ENCODE data around the gene CYP24A1.

CYP24A1 gene

DNA sequence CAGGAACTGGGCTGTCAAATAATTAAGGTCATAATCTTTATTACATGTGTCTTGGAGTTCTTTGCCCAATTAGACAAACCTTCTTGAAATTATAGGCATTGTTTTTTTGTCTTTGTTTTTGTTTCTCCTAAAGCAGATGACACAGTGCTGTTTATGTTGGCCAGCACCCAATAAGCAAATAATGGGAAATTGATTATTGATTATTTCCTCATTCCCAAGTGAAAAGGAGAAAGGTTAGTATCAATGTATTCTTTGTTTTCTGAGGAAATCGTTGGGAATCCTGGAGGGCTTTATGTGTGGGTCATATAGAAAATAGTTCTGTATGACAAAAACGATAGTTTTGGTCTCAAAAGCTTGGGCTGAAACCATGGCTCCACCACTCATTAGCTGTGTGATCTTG lies 4.5 kb upstream of the CYP24A1 start:
- H3K27me3 ChIP-seq (ENCODE audit: low read depth) = peaks cover 25% of the 10 kb centered on the region
- H3K4me3 ChIP-seq = no peak overlapping the region
- no peaks in the 10 kb centered on the region for H3K9me3 ChIP-seq

DNA sequence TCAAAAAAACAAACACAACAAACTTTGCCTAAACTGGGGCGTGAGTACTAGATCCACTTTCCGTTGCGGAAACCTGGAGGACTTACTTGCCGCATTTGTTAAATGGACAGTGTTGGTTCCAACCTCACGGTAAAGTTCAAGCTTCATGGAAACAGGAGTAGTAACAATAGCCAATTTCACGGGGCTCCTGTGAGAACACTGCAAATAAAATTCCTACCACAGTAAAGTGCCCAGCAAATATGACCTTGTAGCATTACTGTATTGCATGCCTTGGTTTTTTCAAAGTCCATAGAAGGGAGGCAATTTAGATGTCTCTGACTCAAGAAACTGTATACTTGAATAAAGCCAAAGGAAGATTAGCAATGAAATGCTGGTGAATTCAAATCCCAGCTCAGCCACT lies 3.6 kb upstream of the CYP24A1 start:
- Histone ChIP-seq H3K4me1 (no peaks in the 10 kb centered on the region), H3K4me3 (no peak overlapping the region), H3K36me3 (replicated peaks) (no peaks in the 10 kb centered on the region), H3K27me3 (ENCODE audit: low read depth) (peaks cover 34% of the 10 kb centered on the region), H3K9me3 (no peaks in the 10 kb centered on the region)
- in situ Hi-C loops (cut with MboI; ENCODE audit: low sequenced_read_pairs) = no loop called here
- no peak for DNase-seq (ENCODE audit: low spot score in 2 of 2)

More for the DNA sequence above, 4.5 kb upstream of the CYP24A1 start:
- Histone ChIP-seq H3K4me1 (no peaks in the 10 kb centered on the region), H3K36me3 (replicated peaks) (no peaks in the 10 kb centered on the region)
- in situ Hi-C loops (cut with MboI; ENCODE audit: low sequenced_read_pairs) = no loop called here
- DNase-seq (ENCODE audit: low spot score in 2 of 2) = no peak

DNA sequence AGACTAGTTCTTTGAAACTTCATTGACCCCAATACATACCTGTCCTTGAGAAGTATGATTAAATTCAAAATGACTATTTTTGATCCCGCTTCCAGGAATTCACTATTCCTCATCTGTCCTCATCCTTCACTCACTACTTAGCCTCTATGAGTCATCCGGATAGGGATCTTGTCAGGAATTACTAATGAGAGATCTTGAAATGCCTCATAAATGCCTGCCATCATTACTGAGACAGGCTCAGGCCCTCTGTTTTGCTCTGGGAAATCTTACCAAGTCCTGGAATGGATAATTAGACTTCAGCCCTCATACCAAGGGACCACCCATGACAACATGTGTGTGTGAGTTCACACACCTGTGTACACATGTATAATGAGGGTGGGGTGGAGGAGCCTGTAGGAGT lies 2.8 kb upstream of the CYP24A1 start:
- Histone ChIP-seq H3K4me1 (no peaks in the 10 kb centered on the region), H3K27me3 (ENCODE audit: low read depth) (peaks cover 42% of the 10 kb centered on the region), H3K9me3 (no peaks in the 10 kb centered on the region), H3K4me3 (no peak overlapping the region), H3K36me3 (replicated peaks) (no peaks in the 10 kb centered on the region)
- DNase-seq (ENCODE audit: low spot score in 2 of 2) = no peak
- in situ Hi-C loops (cut with MboI; ENCODE audit: low sequenced_read_pairs) = no loop called here

DNA sequence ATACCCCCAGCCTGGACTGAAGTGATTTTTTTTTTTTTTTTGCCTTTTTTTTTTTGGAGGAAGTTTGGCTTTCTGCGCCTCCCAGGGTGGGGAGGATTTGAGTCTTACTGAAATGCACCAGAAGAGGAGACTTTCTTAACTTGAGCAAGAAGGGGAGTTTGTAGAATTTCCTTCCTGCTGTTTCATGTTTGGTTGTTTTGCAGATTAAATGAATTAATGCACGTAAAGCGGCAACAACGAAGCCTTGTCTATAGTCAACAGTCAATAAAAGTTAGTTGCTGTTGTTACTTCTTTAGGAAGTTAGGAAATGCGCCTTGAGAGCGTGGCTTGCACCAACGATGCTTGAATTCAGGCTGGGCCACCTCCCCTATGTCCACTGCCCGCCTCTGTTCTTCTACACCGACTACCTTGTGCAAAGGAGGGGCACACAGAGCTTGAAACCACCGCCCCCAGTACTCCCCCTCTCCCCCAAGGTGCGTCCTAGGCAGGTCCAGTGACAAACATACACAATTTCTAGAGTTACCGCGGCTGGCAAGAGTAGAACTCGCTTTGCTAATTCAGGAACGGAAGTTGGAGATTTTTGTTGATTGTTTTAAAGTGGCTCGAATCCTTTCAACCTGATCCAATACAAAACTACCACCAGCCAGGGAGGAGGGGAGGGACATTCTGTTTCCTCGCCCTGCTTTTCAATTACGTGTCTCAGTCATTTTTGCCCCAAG lies 830 bp upstream of the CYP24A1 start:
- H3K9me3 ChIP-seq = no peaks in the 10 kb centered on the region
- in situ Hi-C loops (cut with MboI; ENCODE audit: low sequenced_read_pairs) = no loop called here
- DNase-seq (ENCODE audit: low spot score in 2 of 2) = no peak
- no peaks in the 10 kb centered on the region for H3K4me1 ChIP-seq
- no peaks in the 10 kb centered on the region for H3K36me3 ChIP-seq (replicated peaks)
- H3K4me3 ChIP-seq = no peak overlapping the region
- H3K27me3 ChIP-seq (ENCODE audit: low read depth) = peaks cover 58% of the 10 kb centered on the region

DNA sequence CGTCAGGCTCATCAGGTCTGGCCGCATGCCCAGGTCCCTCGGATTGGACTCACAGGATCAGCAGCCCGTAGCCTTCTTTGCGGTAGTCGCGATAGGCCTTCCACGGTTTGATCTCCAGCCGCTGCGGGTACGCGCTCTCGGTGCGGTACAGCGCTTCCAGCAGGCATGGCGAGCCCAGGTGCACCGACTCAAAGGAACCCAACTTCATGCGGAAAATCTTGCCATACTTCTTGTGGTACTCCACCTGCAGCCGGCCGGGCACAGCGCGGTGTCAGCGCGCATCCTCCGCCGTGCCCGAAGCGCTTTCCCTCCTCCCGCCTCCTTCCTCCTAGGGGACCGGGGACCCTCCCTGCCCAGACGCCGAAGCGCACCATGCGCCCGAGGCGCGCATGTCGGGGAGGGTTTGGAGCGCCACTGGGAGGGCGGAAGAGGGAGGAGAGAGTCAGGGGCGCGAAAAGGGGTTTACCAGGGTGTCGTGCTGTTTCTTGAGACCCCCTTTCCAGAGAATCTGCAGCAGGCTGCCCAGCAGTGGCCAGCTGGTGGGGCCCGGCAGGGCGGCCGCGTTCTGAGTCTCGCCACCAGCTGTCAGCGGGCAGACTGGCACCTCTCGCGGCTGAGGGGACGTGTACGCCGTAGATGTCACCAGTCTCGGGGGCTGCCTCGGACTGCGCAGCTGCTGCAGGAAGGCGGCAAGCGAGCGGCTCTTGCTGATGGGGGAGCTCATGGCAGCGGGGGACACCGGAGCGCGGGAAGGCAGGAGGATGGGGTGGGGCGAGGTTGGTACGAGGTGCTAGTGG lies 732 bp downstream of the CYP24A1 start:
- Histone ChIP-seq H3K4me1 (no peaks in the 10 kb centered on the region), H3K9me3 (no peaks in the 10 kb centered on the region), H3K4me3 (no peak overlapping the region), H3K36me3 (replicated peaks) (no peaks in the 10 kb centered on the region), H3K27me3 (ENCODE audit: low read depth) (peaks cover 68% of the 10 kb centered on the region)
- in situ Hi-C loops (cut with MboI; ENCODE audit: low sequenced_read_pairs) = no loop called here
- DNase-seq (ENCODE audit: low spot score in 2 of 2) = no peak

DNA sequence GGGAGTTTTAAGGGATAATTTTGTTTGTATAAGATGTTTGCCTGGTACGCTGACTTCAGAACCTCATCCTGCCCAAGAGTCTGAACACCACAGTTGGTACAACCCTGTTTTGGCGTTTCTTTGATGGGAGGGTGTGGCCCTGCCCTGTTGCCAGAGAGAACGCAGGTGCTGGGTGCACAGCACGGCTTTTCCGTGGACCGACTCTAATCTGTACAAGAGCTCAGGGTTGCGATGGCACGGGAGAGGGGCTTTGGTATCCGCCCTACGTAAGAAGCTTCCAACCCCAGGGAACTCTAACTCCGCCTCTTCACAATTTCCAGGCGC lies 1.3 kb downstream of the CYP24A1 start:
- in situ Hi-C loops (cut with MboI; ENCODE audit: low sequenced_read_pairs) = no loop called here
- Histone ChIP-seq H3K9me3 (no peaks in the 10 kb centered on the region), H3K36me3 (replicated peaks) (no peaks in the 10 kb centered on the region), H3K27me3 (ENCODE audit: low read depth) (peaks cover 69% of the 10 kb centered on the region), H3K4me3 (no peak overlapping the region), H3K4me1 (no peaks in the 10 kb centered on the region)
- DNase-seq (ENCODE audit: low spot score in 2 of 2) = no peak

DNA sequence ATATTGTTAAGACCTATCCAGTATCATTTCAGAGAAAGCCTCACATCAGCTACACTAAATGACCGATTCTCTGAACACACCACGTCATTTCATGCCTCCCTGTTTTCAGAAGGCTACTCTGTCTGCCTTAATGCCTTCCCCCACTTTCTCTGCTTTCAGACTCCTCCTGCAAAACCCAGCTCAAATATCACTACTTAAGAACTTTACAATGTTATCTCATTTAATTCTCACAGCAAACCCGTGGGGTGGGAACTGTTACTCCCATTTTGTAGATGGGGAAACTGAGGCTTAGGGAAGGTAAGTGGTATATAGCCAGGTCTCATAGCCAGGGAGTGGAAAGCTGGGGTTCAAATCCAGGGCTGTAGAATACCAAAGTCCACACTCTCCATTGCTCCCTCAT lies 2.8 kb downstream of the CYP24A1 start:
- Histone ChIP-seq H3K36me3 (replicated peaks) (no peaks in the 10 kb centered on the region), H3K9me3 (no peaks in the 10 kb centered on the region), H3K4me3 (no peak overlapping the region), H3K27me3 (ENCODE audit: low read depth) (peaks cover 79% of the 10 kb centered on the region), H3K4me1 (no peaks in the 10 kb centered on the region)
- in situ Hi-C loops (cut with MboI; ENCODE audit: low sequenced_read_pairs) = no loop called here
- no peak for DNase-seq (ENCODE audit: low spot score in 2 of 2)

DNA sequence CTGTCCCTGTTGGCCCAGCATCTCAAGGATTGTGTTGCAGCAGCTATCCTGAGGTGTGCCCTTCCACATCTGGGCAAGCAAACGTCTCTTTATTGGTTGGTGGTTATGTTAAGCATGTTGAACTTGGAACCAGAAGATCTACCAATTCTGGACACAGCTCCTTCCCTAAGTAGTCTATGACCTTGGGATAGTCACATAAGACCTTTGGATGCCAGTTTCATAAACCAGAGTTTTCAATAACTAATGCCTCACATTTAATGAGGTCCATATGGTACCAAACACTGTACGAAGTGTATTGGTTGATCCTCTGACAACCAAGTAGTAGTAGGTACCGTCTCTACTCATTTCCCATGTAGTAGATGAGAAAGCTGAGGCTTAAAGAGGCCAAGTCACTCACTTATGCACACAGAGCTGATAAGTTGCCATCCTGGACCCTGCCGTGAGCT lies 3.7 kb downstream of the CYP24A1 start:
- H3K4me1 ChIP-seq = no peaks in the 10 kb centered on the region
- H3K9me3 ChIP-seq = no peaks in the 10 kb centered on the region
- no peaks in the 10 kb centered on the region for H3K36me3 ChIP-seq (replicated peaks)
- no peak for DNase-seq (ENCODE audit: low spot score in 2 of 2)
- in situ Hi-C loops (cut with MboI; ENCODE audit: low sequenced_read_pairs) = no loop called here
- H3K4me3 ChIP-seq = no peak overlapping the region
- peaks cover 76% of the 10 kb centered on the region for H3K27me3 ChIP-seq (ENCODE audit: low read depth)

DNA sequence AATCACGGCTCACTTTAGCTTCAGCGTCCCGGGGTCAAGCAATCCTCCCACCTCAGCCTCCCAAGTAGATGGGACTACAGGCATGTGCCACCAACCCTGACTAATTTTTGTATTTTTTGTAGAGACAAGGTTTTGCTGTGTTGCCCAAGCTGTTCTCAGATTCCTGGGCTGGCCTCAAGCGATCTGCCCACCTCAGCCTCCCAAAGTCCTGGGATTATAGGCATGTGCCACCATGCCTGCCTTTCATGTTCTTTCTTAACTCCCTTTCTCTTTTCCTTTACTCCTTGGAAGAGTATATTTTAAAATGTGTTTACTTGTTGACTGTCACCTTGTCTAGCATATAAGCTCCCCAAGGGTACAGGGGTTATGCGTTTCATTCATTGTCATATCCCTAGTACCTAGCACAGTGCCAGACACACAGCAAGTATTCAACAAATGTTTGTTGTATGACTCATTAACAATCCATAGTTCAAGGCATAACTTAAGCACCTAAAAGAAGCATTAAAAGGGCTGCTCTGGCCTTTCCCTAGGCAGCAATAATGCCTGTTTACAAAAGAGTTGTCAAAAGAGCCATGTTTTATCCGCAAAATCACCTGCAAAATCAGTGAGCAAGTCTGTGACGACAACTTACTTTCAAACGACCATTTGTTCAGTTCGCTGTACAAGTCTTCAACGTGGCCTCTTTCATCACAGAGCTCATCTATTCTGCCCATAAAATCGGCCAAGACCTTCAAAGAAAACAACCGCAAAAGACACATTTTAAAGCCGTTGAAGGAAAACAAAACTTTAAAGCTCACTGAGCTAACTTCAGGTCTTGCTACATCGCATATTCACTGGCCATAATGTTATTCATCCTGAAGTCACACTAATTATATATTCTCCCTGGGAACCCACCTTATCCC lies 4.6 kb downstream of the CYP24A1 start:
- Histone ChIP-seq H3K9me3 (no peaks in the 10 kb centered on the region), H3K36me3 (replicated peaks) (no peaks in the 10 kb centered on the region), H3K4me3 (no peak overlapping the region), H3K27me3 (ENCODE audit: low read depth) (peaks cover 68% of the 10 kb centered on the region), H3K4me1 (no peaks in the 10 kb centered on the region)
- in situ Hi-C loops (cut with MboI; ENCODE audit: low sequenced_read_pairs) = no loop called here
- DNase-seq (ENCODE audit: low spot score in 2 of 2) = no peak

DNA sequence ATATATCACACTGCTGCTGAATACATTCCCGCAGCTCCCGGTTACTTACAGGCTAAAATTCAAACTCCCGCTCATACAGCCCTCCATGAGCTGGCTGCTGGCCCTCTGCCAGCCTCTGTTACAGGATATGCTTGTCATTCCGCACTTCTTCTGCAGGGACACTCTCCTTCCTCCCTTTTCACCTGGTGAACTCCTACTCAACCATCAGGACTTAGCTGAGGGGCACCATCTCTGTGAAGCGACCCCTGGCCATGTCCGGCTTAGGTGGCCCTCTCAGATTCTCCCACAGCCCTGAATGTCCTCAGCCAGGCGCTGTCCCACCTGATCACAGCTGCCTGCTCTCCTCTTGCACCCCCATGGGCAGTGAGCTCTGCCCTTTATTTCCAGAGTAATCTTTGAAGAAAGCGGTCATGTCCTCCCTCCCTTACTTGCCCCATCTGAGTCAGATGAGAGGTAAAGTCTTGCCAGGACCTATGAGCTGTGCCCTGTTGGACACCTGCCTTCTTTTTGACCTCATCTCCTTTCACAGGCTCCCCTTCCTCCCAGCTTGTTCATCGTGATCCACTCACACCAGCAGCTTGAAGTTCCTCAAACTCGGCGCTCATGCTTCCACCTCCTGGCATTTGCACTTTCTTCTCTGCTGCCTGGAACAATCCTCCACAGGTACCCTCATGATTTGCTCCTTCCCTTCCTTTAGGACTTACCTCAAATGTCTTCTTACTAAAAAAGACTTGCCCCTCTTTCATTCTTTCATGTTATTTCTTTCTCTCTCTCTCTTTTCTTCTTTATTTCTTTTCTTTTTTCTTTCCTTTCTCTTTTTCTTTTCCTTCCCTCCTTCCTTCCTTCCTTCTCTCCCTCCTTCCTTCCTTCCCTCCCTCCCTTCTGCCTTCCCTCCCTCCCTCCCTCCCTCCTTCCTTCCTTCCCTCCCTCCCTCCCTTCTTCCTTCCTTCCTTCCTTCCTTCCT lies 5.6 kb downstream of the CYP24A1 start:
- in situ Hi-C loops (cut with MboI; ENCODE audit: low sequenced_read_pairs) = no loop called here
- Histone ChIP-seq H3K36me3 (replicated peaks) (no peaks in the 10 kb centered on the region), H3K27me3 (ENCODE audit: low read depth) (peaks cover 60% of the 10 kb centered on the region), H3K4me1 (no peaks in the 10 kb centered on the region), H3K4me3 (no peak overlapping the region), H3K9me3 (no peaks in the 10 kb centered on the region)
- DNase-seq (ENCODE audit: low spot score in 2 of 2) = no peak

DNA sequence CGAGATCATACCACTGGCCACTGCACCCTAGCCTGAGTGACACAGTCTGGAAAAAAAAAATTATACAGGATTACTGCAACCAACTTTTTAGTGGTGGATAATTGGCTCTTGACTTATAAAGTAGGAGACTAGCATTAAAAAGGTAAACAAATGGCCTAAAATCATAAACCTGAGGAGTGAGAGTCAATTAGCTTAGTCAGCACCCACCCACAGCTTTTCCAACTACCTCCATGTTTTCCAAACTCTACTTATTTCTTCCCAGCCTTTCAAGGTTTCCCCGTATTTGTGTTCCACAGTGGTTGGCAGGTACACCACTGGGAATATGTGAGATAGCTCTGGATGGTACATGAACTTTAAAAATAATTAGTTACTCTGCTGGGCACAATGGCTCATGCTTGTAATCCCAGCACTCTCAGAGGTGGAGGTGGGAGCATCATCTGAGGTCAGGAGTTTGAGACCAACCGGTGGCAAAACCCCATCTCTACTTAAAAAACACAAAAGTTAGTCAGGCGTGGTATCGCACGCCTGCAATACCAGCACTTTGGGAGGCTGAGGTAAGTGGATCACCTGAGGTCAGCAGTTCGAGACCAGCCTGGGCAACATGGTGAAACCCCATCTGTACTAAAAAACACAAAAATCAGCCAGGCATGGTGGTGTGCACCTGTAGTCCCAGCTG lies 6.7 kb downstream of the CYP24A1 start:
- DNase-seq (ENCODE audit: low spot score in 2 of 2) = no peak
- H3K4me3 ChIP-seq = no peak overlapping the region
- H3K9me3 ChIP-seq = no peaks in the 10 kb centered on the region
- no peaks in the 10 kb centered on the region for H3K36me3 ChIP-seq (replicated peaks)
- no peaks in the 10 kb centered on the region for H3K4me1 ChIP-seq
- in situ Hi-C loops (cut with MboI; ENCODE audit: low sequenced_read_pairs) = no loop called here
- peaks cover 49% of the 10 kb centered on the region for H3K27me3 ChIP-seq (ENCODE audit: low read depth)

DNA sequence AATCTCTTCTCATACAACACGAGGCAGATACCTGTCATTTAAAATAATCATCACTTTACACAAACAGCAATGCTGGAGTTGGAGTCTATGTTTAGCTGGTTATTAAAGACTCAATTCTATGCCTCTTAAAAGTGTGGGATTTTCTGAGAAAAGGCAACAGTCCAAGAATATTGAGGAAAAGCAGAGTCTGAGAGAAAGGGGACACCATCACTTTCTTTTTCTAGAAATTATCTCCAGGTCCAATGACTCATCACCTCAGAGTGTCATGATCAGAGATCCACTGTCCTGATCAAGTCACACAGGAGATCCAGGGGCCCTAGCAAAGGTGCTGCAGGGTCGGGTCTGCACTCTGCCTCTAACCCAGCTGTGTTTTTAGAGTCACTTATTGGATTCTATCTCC lies 8.0 kb downstream of the CYP24A1 start:
- Histone ChIP-seq H3K27me3 (ENCODE audit: low read depth) (peaks cover 38% of the 10 kb centered on the region), H3K36me3 (replicated peaks) (no peaks in the 10 kb centered on the region), H3K4me1 (no peaks in the 10 kb centered on the region), H3K9me3 (no peaks in the 10 kb centered on the region), H3K4me3 (no peak overlapping the region)
- in situ Hi-C loops (cut with MboI; ENCODE audit: low sequenced_read_pairs) = no loop called here
- no peak for DNase-seq (ENCODE audit: low spot score in 2 of 2)

DNA sequence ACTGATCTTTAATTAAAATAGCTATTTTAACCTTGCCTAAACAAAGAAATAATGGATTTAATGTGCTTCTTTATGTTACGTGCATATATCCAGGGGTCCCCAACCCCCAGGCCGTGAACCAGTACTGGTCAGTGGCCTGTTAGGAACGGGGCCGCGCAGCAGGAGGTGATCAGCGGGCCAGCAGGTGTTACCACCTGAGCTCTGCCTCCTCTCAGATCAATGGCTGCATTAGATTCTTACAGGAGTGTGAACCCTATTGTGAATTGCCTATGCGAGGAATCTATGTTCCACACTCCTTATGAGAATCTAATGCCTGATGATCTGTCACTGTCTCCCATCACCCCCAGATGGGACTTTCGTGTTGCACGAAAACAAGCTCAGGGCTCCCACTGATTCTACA lies 8.8 kb downstream of the CYP24A1 start:
- no peak for DNase-seq (ENCODE audit: low spot score in 2 of 2)
- Histone ChIP-seq H3K36me3 (replicated peaks) (no peaks in the 10 kb centered on the region), H3K27me3 (ENCODE audit: low read depth) (peaks cover 30% of the 10 kb centered on the region), H3K9me3 (no peaks in the 10 kb centered on the region), H3K4me1 (no peaks in the 10 kb centered on the region), H3K4me3 (no peak overlapping the region)
- in situ Hi-C loops (cut with MboI; ENCODE audit: low sequenced_read_pairs) = no loop called here

Data from HAP-1 (cell line).